Activated T-cell treated with anti-CD3 and anti-CD28 coated beads, Interleukin-2, amount 50 U/mL, for 1 hour (primary cell): ENCODE results near the gene GLS.
A peak's percentile ranks its signal among the peaks of the same experiment; 100 is the strongest.

Source experiments
- DNase-seq: peaks from one replicate; pipeline ENCODE4 v3.0.0-alpha.2; 2020

The GLS gene

DNA sequence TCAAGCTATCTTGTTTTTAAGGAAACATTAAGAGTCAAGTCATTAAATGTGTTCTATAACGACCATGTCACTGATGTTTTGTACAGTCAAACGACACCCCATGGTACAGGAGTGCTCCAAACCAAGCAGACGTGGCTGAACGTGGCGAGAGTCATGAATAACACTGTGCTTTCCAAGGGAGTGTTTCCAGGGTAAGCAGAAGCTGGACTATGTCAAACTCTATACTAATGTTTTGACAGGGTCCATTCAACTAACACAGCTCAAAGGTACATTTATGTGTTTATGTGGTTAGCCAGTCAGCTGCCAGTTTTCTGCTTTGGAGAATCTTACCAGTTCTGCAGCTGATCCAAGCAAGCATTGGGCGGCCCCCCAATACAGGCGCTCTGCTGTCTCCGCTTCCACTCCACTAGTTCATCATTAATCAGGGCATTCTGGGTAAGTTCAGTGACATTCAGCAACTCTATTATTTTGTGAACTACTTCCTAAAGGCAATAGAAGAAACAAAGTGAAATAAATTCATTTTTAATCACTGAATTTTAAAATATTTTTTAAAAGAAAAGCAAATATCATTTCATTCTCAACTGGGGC is 117.0 kb downstream of the GLS start:
- no peak for DNase-seq

DNA sequence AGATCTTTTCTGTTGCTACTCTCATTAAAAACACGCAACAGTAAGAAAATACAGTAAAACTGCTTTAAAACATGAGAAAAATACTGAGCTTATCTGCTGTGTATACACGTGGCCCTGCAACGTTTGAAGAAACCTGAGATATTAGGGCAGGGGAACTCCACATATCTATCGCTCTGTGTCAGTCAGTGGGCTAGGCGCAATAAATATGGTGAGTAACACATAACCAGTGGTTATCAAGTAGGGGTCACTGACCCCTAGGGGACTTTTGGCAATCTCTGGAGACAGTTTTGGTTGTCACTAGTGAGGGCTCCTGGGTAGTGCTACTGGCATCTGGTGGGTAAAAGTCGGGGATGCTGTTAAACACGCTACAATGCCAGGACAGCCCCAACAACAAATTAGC is 118.4 kb downstream of the GLS start:
- DNase-seq, result no peak

DNA sequence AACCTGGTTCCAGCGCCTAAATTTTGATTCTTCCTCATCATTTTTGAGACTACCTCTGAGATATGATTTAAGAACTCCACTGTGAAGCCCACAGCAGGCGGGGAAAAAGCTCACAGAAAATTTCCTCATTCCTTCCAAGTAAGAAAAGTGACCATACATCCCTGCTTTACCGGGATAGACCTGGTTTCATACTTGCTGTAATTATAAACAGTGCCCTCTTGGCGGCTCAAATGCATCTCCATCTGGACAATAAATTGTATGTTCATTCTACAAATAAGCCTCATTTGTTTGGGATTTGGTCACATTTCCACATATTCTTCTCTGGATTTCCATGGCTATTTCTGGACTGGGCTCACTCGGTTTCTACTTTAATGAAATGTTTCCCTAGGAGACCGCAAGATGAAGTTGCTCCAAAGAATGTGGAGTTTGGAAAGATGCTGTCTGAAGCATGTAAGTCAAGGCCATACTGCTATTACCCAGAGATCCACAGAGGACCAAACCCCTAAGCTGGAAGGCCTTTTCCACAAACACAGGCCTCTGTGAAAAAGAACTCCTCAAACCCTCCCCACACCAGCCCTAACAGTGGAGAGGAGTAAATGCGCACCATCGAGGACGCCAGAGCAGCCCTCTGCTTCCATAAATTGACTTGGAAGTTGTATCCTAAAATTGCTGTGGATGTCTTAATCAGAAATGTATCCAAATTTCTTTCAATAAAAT is 119.5 kb downstream of the GLS start:
- DNase-seq, result no peak

DNA sequence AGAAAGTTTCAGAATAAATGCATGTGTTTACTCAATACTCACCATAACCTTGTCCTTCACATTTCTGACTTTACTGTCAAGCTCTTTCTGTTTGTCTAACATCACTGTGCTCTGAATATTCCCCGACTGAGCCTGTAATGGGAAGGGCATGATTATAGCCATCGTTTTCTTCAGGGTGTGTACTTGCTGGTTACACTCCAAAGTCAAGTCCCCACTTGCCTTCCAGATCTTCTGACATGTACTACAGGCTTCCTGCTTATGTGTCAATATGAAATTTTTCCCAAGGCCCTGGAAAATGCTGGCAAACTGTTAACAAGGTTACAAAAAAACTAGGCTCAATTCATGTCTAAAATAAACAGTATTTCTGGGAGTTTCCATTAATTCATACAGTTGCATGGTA is 120.4 kb downstream of the GLS start:
- no peak for DNase-seq

DNA sequence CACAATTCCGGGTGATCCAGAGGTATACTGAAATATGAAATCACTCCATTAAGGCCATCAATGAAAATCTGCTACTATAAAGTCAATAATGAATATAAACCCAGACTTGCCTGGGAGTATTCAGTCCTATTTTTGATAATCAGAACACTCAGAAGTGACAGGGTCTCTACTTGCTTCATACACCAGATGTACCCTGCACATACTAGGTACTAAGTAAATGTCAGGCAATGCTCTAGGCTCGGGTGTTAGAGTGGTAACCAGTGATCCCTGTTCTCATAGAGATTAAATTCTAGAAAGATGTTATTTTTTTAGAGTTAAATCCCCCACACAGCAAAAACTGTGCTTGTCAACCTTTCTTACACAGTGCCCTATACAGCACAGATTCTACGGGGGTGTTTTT is 121.0 kb downstream of the GLS start:
- DNase-seq, result no peak

DNA sequence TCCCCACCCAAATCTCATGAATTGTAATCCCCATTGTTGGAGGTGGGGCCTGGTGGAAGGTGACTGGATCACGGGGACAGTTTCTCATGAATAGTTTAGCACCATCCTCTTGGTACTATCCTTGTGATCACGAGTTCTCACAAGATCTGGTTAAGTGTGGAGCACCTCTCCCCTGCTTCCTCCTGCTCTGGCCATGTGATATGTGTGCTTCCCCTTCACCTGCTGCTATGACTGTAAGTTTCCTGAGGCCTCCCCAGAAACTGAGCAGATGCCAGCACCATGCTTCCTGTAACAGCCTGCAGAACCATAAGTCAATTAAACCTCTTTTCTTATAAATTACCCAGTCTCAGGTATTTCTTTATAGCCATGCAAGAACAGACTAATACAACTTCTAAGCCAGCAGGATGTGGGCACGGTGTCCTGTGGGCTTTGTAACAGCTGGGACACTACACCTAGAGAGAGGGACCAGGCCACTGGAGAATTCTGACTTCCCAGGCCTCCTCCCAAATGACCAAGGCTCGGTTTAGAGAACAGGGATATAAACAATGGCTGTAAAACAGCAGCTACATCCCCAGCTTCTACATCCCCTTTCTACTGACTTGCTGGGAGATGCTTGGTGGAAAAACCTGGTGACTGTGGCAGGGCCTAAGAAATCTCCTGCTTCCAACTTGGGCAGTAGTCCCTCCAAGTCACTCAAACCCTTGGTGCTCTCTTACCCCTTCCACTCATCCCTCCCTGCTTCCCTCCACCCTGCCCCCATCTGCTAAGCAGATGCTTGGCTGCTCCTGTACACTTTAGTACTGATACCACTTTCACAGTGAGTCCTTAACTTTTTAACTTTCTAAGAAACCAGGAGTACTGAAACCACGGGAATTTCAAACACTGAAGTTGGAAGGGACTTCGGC is 123.0 kb downstream of the GLS start:
- DNase-seq, result no peak

DNA sequence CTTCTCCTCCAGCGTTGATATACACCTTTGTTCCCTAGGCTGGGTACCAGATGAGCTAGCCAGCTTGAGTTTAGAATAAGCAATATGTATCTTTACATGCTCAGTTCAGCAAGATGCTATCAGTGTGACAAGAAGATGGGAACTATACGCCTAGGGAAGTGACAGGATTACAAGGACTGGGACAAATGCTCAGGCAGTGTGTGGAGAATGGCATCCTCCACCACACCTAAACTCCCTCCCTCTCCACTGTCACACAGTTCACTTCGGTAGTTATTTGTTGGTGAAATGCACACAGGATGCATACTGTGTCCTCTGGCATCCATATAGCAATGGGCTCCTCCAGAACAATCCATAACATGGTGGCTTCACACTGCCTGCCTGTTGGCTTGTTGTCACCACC is 125.7 kb downstream of the GLS start:
- no peak for DNase-seq

DNA sequence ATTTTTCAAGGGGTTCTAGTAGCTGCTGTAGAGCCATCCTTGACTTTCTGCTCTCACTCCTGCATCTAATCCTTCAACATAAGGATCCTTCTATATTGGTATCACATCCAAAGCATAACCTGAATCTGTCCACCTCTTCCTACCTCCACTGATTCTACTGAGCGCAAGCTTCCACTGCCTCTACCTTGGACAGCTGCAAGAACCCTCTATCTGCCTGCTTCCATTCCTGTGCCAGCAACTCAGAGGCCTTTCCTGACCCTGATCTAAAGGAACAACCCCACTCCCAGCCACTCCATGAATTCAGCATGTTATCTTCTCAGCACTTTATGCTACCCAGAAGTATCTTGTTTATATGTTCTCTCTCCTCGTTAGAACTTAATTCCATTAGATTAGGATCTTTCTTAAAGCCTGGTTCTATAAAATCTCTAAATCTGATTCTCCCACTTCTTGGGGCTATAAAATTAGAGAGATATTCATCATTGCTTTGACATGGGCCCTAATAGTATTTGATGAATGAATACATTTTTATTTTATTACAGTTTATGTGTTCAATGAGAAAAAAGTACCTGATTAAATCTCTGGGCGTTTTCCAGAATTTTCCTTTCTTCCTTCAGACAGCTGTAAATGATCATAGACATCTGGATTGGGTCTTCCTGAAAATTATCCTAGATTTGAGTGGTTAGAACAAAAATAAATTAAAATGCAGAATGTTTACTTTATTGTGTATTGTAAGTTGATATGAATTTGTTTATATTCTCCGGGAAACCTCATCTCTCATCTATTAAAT is 126.6 kb downstream of the GLS start:
- DNase-seq, result no peak

DNA sequence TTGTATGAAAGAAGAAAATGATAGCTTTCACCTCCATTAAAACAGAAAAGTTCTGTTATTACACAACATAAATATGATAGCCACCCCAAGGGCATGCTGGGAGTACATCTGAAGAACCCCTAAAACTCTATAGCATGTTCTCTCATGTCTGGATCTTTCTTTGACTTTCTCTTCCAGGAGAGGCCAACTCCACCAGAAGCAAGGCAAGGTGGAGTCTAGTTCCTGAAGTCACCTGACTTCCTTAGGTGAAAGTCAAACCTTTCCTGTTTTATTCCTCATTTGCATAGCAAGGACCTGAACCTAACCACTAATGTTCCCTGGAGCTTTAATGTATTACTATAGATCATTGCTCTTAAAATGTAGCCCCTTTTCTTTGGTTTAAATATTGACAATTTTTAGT is 127.7 kb downstream of the GLS start:
- no peak for DNase-seq

DNA sequence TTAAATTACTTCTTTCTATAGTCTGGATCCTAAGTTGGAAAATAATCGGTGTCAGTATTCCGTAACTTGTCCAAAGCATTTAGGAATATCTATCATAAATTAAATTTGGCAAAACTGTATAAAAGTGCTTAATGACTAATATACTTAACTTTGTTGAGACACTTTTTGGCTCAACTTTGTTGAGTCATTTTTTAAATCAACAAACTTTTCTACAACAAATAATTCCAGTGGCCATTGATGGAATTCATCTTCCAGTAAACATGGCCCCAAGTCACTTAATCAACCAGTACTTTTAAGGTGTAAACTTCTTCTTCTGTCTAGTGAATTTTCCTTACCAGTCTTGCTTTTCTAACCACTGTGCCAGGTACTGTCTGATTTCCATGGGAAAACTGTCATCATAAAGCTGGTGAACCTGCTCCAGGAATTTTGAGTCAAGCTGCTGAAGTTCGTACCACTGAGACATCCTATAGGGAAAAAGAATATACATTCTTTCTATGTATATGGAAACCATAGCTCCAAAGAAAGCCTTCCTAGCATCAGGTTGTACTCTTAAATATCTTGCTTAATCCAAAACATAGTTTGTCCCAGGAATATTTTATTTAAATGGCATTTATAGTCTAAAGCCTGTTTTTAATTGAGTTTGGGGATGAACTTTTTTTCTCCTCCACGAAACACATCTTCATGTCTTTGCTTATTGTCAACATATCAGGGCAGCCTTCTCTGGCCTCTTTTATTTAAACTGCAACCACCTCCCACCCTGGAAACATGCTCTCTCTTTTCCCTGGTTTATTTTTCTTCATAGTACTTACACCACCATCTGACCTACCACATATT is 129.1 kb downstream of the GLS start:
- no peak for DNase-seq

DNA sequence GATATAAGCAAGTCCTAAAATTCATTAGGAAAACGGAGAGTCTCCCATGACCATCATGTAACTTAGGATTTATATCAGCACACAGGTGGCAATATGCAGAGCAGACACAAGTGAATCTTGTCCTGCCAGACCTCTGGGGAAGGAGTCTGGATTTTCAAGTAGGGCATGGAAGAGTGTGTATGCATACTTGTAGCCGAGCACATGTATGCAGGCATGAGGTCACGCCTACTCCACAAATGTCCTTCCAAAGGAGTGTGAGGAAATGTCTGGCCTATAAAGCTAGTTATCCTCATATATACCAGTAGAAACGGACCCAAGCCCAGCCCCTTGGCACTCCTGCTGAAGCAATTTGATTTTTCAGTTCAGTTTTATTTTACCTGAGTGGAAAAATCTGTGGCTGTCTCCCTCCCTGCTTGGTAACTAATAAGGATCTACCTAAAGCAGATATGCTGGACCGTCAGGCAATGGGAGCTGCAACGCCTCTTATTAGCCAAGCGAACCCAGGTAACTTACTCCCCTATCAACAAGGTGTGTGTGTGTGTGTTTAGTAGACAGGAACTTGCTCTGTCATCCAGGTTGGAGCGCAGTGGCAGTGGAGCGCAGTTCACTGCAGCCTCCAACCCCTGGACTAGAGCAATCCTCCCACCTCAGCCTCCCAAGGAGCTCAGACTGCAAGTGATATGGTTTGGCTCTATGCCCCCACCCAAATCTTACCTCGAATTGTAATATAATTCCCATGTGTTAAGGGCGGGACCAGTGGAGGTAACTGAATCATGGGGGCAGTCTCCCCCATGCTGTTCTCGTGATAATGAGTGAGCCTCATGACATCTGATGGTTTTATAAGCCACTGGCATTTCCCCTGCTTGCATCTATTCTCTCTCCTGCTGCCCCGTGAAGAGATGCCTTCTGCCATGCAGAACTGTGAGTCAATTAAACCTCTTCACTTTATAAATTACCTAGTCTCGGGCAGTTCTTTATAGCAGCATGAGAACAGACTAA is 130.6 kb downstream of the GLS start:
- no peak for DNase-seq

DNA sequence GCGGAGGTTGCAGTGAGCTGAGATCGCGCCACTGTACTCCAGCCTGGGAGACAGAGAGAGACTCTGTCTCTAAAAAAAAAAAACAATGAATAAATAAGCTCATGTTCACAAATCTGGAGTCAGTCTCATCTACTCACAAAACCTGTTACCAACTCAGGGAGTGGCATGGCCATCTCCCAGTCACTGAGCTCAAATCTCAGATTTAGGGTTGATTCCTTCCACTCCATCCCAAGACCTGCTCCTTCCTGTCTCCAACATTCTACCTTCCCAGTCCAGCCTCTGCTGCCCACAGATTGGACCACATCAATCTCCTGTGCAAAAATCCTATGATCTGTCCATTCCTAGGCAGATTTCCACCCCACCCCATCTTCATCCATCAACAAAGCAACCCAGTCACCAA is 131.7 kb downstream of the GLS start:
- DNase-seq, result no peak

DNA sequence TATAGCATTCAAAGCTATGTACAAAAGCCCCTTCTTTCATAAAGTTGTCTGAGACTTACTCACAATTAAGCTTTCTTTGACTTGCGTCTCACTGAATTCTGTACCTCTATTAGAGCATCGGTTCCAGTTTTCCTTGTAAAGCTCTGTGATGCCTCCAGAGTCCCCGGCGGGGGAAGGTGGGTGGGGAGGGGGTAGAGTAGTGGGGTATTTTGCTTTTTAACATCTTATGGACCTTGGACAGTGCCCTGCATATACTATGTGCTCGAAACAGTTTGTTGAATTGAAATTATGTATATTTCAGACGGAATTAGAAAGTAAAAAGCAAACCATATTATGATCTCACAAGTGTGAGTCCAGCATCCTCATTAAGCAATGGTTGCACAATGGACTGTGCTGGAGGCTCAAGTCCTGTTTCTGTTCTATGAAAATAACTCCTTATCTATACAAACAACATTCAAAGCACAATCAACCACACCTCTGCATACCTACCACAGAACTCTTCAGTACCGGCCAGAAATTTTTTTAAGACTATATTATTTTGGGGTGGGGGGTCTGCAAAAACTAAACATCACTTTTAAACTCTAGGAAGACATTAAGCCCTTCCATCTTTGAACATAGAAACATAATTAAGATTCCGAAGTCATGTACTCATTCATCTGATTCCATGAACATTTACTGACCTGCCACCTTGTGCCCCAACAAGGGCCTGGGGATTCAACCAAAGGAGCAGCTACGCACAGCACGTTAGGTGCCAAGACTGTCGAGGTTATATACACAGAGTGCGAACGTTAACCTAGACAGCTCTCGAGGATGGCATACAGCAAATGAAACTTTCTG is 132.4 kb downstream of the GLS start:
- no peak for DNase-seq

DNA sequence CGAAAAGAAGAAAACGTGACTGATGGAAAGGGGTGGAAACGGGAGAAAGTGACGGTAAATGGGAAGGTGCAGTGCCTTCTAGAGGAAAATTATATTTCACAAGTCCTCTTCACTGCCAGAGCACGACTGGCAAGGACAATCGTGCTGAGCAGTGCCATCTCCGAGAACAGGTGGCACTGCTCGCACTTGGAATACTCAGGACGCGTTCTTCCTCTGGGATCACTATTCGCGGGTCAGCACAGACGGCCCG is 133.0 kb downstream of the GLS start:
- DNase-seq, result no peak

DNA sequence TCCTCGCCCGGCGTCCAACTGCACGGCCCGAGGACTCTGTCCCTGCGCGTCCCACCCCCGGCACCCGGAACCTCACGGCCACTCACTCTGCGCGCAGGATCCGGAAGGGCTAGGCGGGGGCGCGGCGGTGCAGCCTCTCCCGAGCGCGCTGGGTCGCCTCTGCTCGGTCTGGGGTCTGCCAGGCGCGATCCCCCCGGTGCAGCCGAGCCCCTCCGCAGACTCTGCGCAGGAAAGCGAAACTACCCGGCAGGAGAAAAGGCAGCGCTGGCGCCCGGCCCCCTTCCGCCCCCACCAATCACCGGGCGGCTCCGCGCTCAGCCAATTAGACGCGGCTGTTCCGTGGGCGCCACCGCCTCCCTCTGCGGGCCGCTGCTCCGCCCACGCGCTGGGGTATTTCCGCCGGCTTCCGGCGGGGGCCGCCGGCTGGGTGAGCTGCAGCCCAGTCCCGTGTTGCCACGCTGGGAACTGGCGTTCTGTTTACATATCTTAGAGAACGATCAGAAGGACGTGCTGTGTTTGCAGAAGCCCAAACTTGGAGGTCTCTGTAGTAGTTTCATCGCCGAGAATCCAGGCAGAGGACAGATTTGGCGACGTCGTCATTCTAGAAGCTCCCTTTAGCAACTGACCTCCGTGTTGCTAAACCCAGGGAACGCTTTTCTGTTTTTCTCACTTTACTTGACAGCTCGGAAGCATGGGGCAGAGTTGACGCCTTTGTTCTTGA is 133.5 kb downstream of the GLS start, which contains the start of gene STAT1:
Gene STAT1 (minus strand): TSS at position 240 of the 721 bp plus-strand sequence. CDS start 4,168 bp downstream, outside the sequence.
- DNase-seq, result peak; percentile 98

DNA sequence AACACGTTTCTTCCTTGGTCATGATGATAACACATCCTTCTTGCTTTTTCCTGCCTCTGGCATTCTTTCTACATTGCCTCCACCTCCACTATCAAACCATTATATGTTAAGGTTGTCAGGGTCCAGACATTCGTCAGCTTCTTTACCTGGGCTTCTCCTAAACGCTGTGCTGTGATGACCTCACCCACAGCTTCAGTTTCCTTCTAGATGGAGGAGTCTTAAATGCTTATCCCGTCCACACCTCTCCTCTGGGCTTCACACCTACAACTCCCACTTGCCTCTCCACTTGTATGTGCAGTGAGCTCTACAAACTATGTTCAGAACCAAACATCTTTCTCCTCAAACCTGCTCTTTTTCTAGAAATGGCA is 134.0 kb downstream of the GLS start:
- DNase-seq, result no peak
